ENCODE results near the gene PCBD1. TPM values are rescaled to one million over a fixed set of nuclear protein-coding genes. Genes with fewer than 3 reads are reported as not detected.

PCBD1 gene
- 59.5 TPM for polyA plus RNA-seq (2013, experiment 1 of 2)
- 60.9 TPM for polyA plus RNA-seq (2013, experiment 2 of 2)

GRCh38 chr10:70887804-70888800 lies at the start of gene PCBD1:
TSS of gene PCBD1 (minus strand) at chr10:70888565. CDS start at chr10:70888533, 32 bp downstream.
- Histone ChIP-seq H4K8ac (ENCODE audit: low read depth, low read length) (peak within 1 kb of the TSS; percentile 84), H3K27me3 (ENCODE audit: insufficient read depth, low read length, poor library complexity) (no peaks in the 10 kb centered on the region), H3K36me3 (ENCODE audit: control insufficient read depth, insufficient read depth, low read length) (no peaks in the 10 kb centered on the region), H3K79me2 (ENCODE audit: control insufficient read depth, insufficient read depth, low read length) (no peaks in the 10 kb centered on the region), H3K4me2 (ENCODE audit: low read length) (peak within 1 kb of the TSS; percentile 82), H2BK5ac (ENCODE audit: low read length) (peak within 1 kb of the TSS; percentile 11), H3K79me1 (ENCODE audit: low read length) (no peaks in the 10 kb centered on the region), H4K5ac (ENCODE audit: low read length) (no peak within 1 kb of the TSS), H3K18ac (ENCODE audit: low read length) (peak within 1 kb of the TSS; percentile 90), H3K56ac (ENCODE audit: low read length) (peak within 1 kb of the TSS; percentile 98), H2BK15ac (replicated peaks; ENCODE audit: low read depth) (no peak within 1 kb of the TSS), H3K27ac (ENCODE audit: low read depth, low read length) (peak within 1 kb of the TSS; percentile 92), H2BK120ac (ENCODE audit: low read depth, low read length) (no peak within 1 kb of the TSS), H3K4me1 (ENCODE audit: control insufficient read depth, low read depth, low read length) (peaks cover 11% of the 10 kb centered on the region), H3K4ac (ENCODE audit: low read depth, low read length) (peak within 1 kb of the TSS; percentile 44), H2AK5ac (ENCODE audit: low read length) (no peak within 1 kb of the TSS), H3K23ac (ENCODE audit: low read length) (peak within 1 kb of the TSS; percentile 29), H3K4me3 (ENCODE audit: low read length) (peak within 1 kb of the TSS; percentile 77), H3K9ac (ENCODE audit: low read length) (peak within 1 kb of the TSS; percentile 93)
- WGBS (ENCODE audit: extremely low coverage, insufficient coverage, low lambda C conversion rate) = no CpG with 5 or more reads among the region's 85 CpGs
- peak; percentile 84 for DNase-seq

- Histone ChIP-seq H2AK5ac (ENCODE audit: low read length) (no peak overlapping the region), H3K27me3 (ENCODE audit: insufficient read depth, low read length, poor library complexity) (no peaks in the 10 kb centered on the region), H3K27ac (ENCODE audit: low read depth, low read length) (no peak overlapping the region), H3K23ac (ENCODE audit: low read length) (no peak overlapping the region), H3K79me1 (ENCODE audit: low read length) (no peaks in the 10 kb centered on the region), H2BK5ac (ENCODE audit: low read length) (no peak overlapping the region), H3K4ac (ENCODE audit: low read depth, low read length) (no peak overlapping the region), H3K79me2 (ENCODE audit: control insufficient read depth, insufficient read depth, low read length) (no peaks in the 10 kb centered on the region), H3K9ac (ENCODE audit: low read length) (no peak overlapping the region), H4K5ac (ENCODE audit: low read length) (no peak overlapping the region), H3K4me3 (ENCODE audit: low read length) (no peak overlapping the region), H3K4me2 (ENCODE audit: low read length) (no peak overlapping the region), H3K56ac (ENCODE audit: low read length) (no peak overlapping the region), H3K18ac (ENCODE audit: low read length) (no peak overlapping the region), H2BK15ac (replicated peaks; ENCODE audit: low read depth) (no peak overlapping the region), H3K4me1 (ENCODE audit: control insufficient read depth, low read depth, low read length) (no peaks in the 10 kb centered on the region), H4K8ac (ENCODE audit: low read depth, low read length) (no peak overlapping the region), H2BK120ac (ENCODE audit: low read depth, low read length) (no peak overlapping the region), H3K36me3 (ENCODE audit: control insufficient read depth, insufficient read depth, low read length) (no peaks in the 10 kb centered on the region)
- no CpG with 5 or more reads among the region's 7 CpGs for WGBS (ENCODE audit: extremely low coverage, insufficient coverage, low lambda C conversion rate)
- DNase-seq = no peak
Measured at GRCh38 chr10:70937661-70938060, 49.3 kb upstream of the PCBD1 start.

GRCh38 chr10:70936111-70936510 lies 47.7 kb upstream of the PCBD1 start:
- Histone ChIP-seq H3K18ac (ENCODE audit: low read length) (no peak overlapping the region), H3K27me3 (ENCODE audit: insufficient read depth, low read length, poor library complexity) (no peaks in the 10 kb centered on the region), H3K23ac (ENCODE audit: low read length) (no peak overlapping the region), H4K5ac (ENCODE audit: low read length) (no peak overlapping the region), H3K4me2 (ENCODE audit: low read length) (no peak overlapping the region), H2BK120ac (ENCODE audit: low read depth, low read length) (no peak overlapping the region), H3K4me1 (ENCODE audit: control insufficient read depth, low read depth, low read length) (no peaks in the 10 kb centered on the region), H3K79me2 (ENCODE audit: control insufficient read depth, insufficient read depth, low read length) (no peaks in the 10 kb centered on the region), H3K4ac (ENCODE audit: low read depth, low read length) (no peak overlapping the region), H3K9ac (ENCODE audit: low read length) (no peak overlapping the region), H3K27ac (ENCODE audit: low read depth, low read length) (no peak overlapping the region), H2BK5ac (ENCODE audit: low read length) (no peak overlapping the region), H3K56ac (ENCODE audit: low read length) (no peak overlapping the region), H3K4me3 (ENCODE audit: low read length) (no peak overlapping the region), H3K79me1 (ENCODE audit: low read length) (no peaks in the 10 kb centered on the region), H2AK5ac (ENCODE audit: low read length) (no peak overlapping the region), H4K8ac (ENCODE audit: low read depth, low read length) (no peak overlapping the region), H3K36me3 (ENCODE audit: control insufficient read depth, insufficient read depth, low read length) (no peaks in the 10 kb centered on the region), H2BK15ac (replicated peaks; ENCODE audit: low read depth) (no peak overlapping the region)
- no peak for DNase-seq
- WGBS (ENCODE audit: extremely low coverage, insufficient coverage, low lambda C conversion rate) = no CpG with 5 or more reads among the region's 6 CpGs

GRCh38 chr10:70935631-70936030 lies 47.3 kb upstream of the PCBD1 start:
- Histone ChIP-seq H3K79me1 (ENCODE audit: low read length) (no peaks in the 10 kb centered on the region), H3K56ac (ENCODE audit: low read length) (no peak overlapping the region), H3K18ac (ENCODE audit: low read length) (no peak overlapping the region), H2BK120ac (ENCODE audit: low read depth, low read length) (no peak overlapping the region), H3K4ac (ENCODE audit: low read depth, low read length) (no peak overlapping the region), H3K4me2 (ENCODE audit: low read length) (no peak overlapping the region), H2BK5ac (ENCODE audit: low read length) (no peak overlapping the region), H3K79me2 (ENCODE audit: control insufficient read depth, insufficient read depth, low read length) (no peaks in the 10 kb centered on the region), H3K4me3 (ENCODE audit: low read length) (no peak overlapping the region), H3K36me3 (ENCODE audit: control insufficient read depth, insufficient read depth, low read length) (no peaks in the 10 kb centered on the region), H4K5ac (ENCODE audit: low read length) (no peak overlapping the region), H3K27ac (ENCODE audit: low read depth, low read length) (no peak overlapping the region), H2AK5ac (ENCODE audit: low read length) (no peak overlapping the region), H2BK15ac (replicated peaks; ENCODE audit: low read depth) (no peak overlapping the region), H3K4me1 (ENCODE audit: control insufficient read depth, low read depth, low read length) (no peaks in the 10 kb centered on the region), H3K23ac (ENCODE audit: low read length) (no peak overlapping the region), H4K8ac (ENCODE audit: low read depth, low read length) (no peak overlapping the region), H3K27me3 (ENCODE audit: insufficient read depth, low read length, poor library complexity) (no peaks in the 10 kb centered on the region), H3K9ac (ENCODE audit: low read length) (no peak overlapping the region)
- no peak for DNase-seq
- no CpG with 5 or more reads among the region's 10 CpGs for WGBS (ENCODE audit: extremely low coverage, insufficient coverage, low lambda C conversion rate)

GRCh38 chr10:70935125-70935625 lies 46.8 kb upstream of the PCBD1 start:
- Histone ChIP-seq H3K4me1 (ENCODE audit: control insufficient read depth, low read depth, low read length) (no peaks in the 10 kb centered on the region), H3K56ac (ENCODE audit: low read length) (no peak overlapping the region), H3K4me2 (ENCODE audit: low read length) (no peak overlapping the region), H3K9ac (ENCODE audit: low read length) (no peak overlapping the region), H2BK5ac (ENCODE audit: low read length) (no peak overlapping the region), H4K5ac (ENCODE audit: low read length) (no peak overlapping the region), H3K4me3 (ENCODE audit: low read length) (no peak overlapping the region), H2BK120ac (ENCODE audit: low read depth, low read length) (no peak overlapping the region), H2AK5ac (ENCODE audit: low read length) (no peak overlapping the region), H3K4ac (ENCODE audit: low read depth, low read length) (no peak overlapping the region), H3K79me1 (ENCODE audit: low read length) (no peaks in the 10 kb centered on the region), H3K27me3 (ENCODE audit: insufficient read depth, low read length, poor library complexity) (no peaks in the 10 kb centered on the region), H3K27ac (ENCODE audit: low read depth, low read length) (no peak overlapping the region), H2BK15ac (replicated peaks; ENCODE audit: low read depth) (no peak overlapping the region), H3K79me2 (ENCODE audit: control insufficient read depth, insufficient read depth, low read length) (no peaks in the 10 kb centered on the region), H3K23ac (ENCODE audit: low read length) (no peak overlapping the region), H4K8ac (ENCODE audit: low read depth, low read length) (no peak overlapping the region), H3K36me3 (ENCODE audit: control insufficient read depth, insufficient read depth, low read length) (no peaks in the 10 kb centered on the region), H3K18ac (ENCODE audit: low read length) (no peak overlapping the region)
- WGBS (ENCODE audit: extremely low coverage, insufficient coverage, low lambda C conversion rate) = 100% methylated on average over 1 of the region's 11 CpGs
- DNase-seq = no peak

Data from mesendoderm (in vitro differentiated cells).